Measurements from ENCODE around the gene EXD3. TPM values are rescaled to one million over a fixed set of nuclear protein-coding genes. Genes with fewer than 3 reads are reported as not detected.
A peak's percentile ranks its signal among the peaks of the same experiment; 100 is the strongest.
"Not testable (repeated sequence)": the region's sequence is repeated elsewhere in the genome, so short reads cannot be mapped to it uniquely, and the experiment has no call there.

The EXD3 gene, protein sequence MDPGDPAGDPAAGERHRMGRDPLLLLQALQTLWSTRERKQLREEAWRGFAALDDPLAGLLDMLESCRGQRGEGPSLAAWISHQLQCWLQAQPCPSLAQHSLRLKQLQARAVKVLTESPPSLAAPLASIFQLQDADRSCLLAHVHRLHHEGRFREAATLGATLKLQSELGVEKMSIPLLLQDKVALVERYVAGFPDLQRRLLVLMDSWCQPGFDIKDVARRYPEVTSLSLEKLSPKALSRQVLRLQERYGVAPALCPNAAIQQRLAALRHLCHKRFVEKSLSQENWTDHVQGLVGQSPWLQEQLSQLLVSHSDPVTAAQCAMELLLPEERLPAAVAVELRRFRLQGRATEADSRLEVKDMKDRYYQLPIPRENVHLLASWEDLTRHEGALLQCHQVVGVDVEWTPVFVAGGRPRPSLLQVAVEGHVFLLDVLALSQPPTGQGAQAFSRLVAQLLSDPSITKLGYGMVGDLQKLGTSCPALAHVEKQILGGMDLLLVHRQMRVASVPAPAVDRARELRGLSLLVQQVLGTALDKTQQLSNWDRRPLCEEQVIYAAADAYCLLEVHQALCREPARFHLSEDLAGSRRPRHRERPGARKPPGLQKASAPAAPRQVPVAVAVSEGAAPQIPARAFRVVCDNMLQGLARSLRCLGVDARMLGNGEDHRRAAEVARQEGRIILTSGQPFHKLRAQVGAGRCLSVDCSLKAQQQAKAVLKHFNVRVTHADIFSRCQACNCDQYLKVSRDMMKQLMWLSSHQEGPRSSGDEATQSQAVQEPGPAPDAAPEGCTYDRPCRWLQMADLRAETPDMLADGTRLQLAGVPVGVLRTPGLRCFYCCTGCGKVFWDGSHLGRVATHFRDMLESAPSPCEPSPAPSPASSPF
- 4.0 and 5.4 TPM in 2 replicates for polyA plus RNA-seq (2011; rRNA removed)
- polyA minus RNA-seq (2011; rRNA and poly(A)+ RNA removed) = 1.5 and 1.7 TPM in 2 replicates

DNA sequence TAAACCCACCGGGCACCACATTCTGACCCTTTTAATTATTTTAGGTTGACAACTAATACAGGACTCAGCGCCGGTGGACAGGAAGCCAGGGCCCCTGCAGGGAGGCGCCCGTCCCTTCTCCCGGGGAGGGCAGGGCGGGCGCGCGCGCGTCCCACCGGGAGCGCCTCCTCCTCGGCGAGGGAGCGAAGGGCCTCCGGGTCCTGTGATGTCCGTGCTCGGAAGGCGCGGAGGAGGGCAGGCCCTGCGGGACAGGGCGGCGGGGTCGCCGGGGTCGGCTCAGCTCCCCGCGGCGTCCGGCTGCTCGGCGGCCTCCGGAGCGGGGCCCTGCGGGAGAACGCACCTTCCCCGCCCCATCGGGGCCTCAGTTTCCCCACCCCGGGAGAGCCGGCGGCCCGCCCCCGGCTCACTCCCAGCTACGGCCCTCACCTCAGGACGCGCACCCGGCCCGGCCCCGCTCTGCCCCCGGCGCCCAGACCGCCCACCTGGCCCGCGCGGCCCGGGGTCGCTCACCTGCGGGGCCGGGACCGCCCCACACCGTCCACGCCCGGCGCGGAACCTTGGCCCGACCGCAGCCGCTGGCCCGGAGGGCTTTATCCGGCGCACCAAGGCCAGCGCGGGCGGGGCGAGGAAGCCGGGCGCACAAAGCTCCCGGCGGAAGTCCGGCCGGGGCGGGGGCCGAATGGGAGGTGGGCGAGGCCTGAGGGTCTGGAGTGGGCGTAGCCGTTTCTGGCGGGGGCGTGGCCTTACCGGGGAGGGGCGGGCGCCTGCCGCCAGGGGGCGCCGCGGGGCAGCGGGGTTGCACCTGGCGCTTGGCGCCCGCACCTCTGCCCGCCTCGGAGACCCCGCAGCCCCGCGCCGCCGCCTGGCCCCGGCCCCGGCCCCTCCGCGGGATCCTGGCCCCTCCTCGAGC is at the start of gene EXD3, which contains the start of gene NOXA1:
TSS of gene EXD3 (minus strand) at position 559 of the 910 bp plus-strand sequence. CDS start 27,805 bp downstream, outside the sequence.
TSS of gene NOXA1 (plus strand) at position 790 of the 910 bp plus-strand sequence. CDS start 137 bp downstream, outside the sequence.
- Histone ChIP-seq H3K27me3 (ENCODE audit: control insufficient read depth, insufficient read depth, low read length) (peaks cover 4% of the 10 kb centered on the region), H3K4me3 (ENCODE audit: low read depth, low read length) (peak within 1 kb of the TSS; percentile 64), H3K9me3 (ENCODE audit: control insufficient read depth, insufficient read depth, low read length) (peaks cover under 1% of the 10 kb centered on the region; the same call in 1 of the 2 replicates), H3K27ac (ENCODE audit: low read depth, low read length) (no peak within 1 kb of the TSS)
- ChIA-PET POLR2A (interaction anchor here (0.6 to 1.0 kb wide), 10 partner anchors 11 to 942 kb away, joined by 3 to 8 read pairs (median 4); partner anchors contain the start of genes DPH7 and TUBB4B), CTCF (interaction anchor here (0.6 to 2.0 kb wide), 28 partner anchors 9 to 204 kb away, joined by 3 to 29 read pairs (median 4); partner anchors contain the start of gene ENTPD8)
- TF ChIP-seq, protein P1, sequence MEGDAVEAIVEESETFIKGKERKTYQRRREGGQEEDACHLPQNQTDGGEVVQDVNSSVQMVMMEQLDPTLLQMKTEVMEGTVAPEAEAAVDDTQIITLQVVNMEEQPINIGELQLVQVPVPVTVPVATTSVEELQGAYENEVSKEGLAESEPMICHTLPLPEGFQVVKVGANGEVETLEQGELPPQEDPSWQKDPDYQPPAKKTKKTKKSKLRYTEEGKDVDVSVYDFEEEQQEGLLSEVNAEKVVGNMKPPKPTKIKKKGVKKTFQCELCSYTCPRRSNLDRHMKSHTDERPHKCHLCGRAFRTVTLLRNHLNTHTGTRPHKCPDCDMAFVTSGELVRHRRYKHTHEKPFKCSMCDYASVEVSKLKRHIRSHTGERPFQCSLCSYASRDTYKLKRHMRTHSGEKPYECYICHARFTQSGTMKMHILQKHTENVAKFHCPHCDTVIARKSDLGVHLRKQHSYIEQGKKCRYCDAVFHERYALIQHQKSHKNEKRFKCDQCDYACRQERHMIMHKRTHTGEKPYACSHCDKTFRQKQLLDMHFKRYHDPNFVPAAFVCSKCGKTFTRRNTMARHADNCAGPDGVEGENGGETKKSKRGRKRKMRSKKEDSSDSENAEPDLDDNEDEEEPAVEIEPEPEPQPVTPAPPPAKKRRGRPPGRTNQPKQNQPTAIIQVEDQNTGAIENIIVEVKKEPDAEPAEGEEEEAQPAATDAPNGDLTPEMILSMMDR (IDR thresholded peaks at IDR 0.05; ENCODE audit: low read depth, low read length) = peak; percentile 53
- peak; percentile 71 for DNase-seq (ENCODE audit: low read depth, low spot score)

DNA sequence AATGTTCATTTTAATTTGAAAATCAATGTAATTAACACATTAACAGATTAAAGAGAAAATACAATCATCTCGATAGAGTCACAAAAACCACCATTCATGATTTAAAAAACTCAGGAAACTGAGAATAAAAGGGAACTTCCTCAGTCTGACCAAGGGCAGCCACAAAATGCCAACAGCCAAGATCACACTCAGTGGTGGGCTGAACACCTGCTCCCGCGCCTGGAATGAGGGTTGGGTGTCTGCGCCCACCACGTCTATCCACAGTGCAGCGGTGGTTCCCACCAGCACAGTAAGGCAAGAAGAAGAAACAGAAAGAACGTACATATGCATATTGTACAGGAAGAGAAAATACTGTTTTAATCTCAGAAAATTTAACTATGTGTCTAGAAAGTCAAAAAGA is 47.8 kb upstream of the EXD3 start:
- H3K4me3 ChIP-seq (ENCODE audit: low read depth, low read length) = no peak overlapping the region
- POLR2A ChIA-PET = no interaction called here
- no peak overlapping the region for H3K27ac ChIP-seq (ENCODE audit: low read depth, low read length)
- no peak for DNase-seq (ENCODE audit: low read depth, low spot score)
- peaks cover 11% of the 10 kb centered on the region for H3K27me3 ChIP-seq (ENCODE audit: control insufficient read depth, insufficient read depth, low read length)
- TF ChIP-seq, protein P1 (IDR thresholded peaks at IDR 0.05; ENCODE audit: low read depth, low read length) = no peak
- CTCF ChIA-PET = no interaction called here
- peaks cover 15% of the 10 kb centered on the region for H3K9me3 ChIP-seq (ENCODE audit: control insufficient read depth, insufficient read depth, low read length)

DNA sequence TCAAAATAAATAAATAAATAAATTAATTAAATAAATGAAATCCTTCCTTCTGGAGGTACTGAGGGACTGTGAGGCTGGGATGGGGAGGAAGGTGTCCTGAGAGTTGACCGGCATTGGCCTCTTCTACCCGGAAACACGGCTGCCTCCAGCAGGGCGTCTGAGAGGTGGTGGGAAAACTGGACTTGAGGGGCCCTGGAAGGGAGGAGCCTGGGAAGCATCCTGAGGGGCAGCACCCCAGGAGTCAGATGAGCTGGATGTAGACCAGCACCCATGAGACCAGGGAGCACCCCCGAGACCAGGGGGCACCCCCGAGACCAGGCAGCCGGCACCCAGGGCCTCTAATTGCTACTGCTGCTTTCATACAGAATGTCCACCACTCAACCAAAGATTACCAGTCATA is 44.9 kb upstream of the EXD3 start:
- DNase-seq (ENCODE audit: low read depth, low spot score) = no peak
- ChIA-PET POLR2A (no interaction called here), CTCF (no interaction called here)

DNA sequence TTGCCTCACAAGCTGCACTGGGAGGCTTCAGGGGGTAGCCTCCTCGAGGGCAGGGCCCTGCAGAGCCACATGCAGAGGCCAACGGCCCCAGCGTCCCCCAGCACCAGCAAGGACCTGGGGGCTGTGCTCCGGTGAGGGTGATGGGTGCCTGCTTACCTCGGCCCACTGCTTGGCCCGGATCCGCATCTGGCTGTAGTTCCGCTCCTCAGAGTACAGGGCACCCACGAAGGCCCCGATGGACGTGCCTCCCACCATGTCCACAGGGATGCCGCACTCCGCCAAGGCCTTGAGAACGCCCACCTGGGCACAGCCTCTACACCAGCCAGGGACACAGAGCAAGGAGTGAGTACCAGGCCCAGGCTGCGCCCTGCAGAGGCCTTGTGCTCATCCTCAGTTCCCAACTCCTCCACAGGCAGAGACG is 44.2 kb upstream of the EXD3 start:
- ChIA-PET POLR2A (no interaction called here), CTCF (no interaction called here)
- Histone ChIP-seq H3K9me3 (ENCODE audit: control insufficient read depth, insufficient read depth, low read length) (peaks cover 3% of the 10 kb centered on the region; the same call in 1 of the 2 replicates), H3K4me3 (ENCODE audit: low read depth, low read length) (no peak overlapping the region), H3K27ac (ENCODE audit: low read depth, low read length) (no peak overlapping the region), H3K27me3 (ENCODE audit: control insufficient read depth, insufficient read depth, low read length) (peaks cover 20% of the 10 kb centered on the region)
- TF ChIP-seq, protein P1 (IDR thresholded peaks at IDR 0.05; ENCODE audit: low read depth, low read length) = no peak
- DNase-seq (ENCODE audit: low read depth, low spot score) = no peak

More for the DNA sequence above, 44.9 kb upstream of the EXD3 start:
- Histone ChIP-seq H3K9me3 (ENCODE audit: control insufficient read depth, insufficient read depth, low read length) (peaks cover 3% of the 10 kb centered on the region; the same call in 1 of the 2 replicates), H3K27me3 (ENCODE audit: control insufficient read depth, insufficient read depth, low read length) (peaks cover 14% of the 10 kb centered on the region), H3K27ac (ENCODE audit: low read depth, low read length) (no peak overlapping the region), H3K4me3 (ENCODE audit: low read depth, low read length) (no peak overlapping the region)
- TF ChIP-seq, protein P1 (IDR thresholded peaks at IDR 0.05; ENCODE audit: low read depth, low read length) = no peak

DNA sequence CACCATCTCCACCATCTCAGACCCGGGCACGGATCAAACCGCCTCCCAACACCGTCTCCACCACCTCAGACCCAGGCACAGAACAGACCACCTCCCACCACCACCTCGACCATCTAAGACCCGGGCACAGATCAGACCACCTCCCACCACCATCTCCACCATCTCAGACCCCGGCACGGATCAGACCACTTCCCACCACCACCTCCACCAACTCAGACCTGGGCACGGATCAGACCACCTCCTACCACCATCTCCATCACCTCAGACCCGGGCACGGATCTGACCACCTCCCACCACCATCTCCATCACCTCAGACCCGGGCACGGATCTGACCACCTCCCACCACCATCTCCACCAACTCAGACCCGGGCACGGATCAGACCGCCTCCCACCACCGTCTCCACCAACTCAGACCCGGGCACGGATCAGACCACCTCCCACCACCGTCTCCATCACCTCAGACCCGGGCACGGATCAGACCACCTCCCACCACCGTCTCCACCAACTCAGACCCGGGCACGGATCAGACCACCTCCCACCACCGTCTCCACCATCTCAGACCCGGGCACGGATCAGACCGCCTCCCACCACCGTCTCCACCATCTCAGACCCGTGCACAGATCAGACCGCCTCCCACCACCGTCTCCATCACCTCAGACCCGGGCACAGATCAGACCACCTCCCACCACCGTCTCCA is 43.6 kb upstream of the EXD3 start:
- H3K27me3 ChIP-seq (ENCODE audit: control insufficient read depth, insufficient read depth, low read length) = peaks cover 20% of the 10 kb centered on the region
- POLR2A ChIA-PET; H3K9me3 ChIP-seq (ENCODE audit: control insufficient read depth, insufficient read depth, low read length); H3K27ac ChIP-seq (ENCODE audit: low read depth, low read length); CTCF ChIA-PET; H3K4me3 ChIP-seq (ENCODE audit: low read depth, low read length); DNase-seq (ENCODE audit: low read depth, low spot score): not testable (repeated sequence)
